Vagina (tissue), 2 donors: ENCODE data around the gene F10. TPM values are rescaled to one million over a fixed set of nuclear protein-coding genes. Genes with fewer than 3 reads are reported as not detected.

Experiments used
- DNase-seq, 2 donors: peaks; one replicate each; pipeline ENCODE4 v3.0.0-alpha.2; 2017; ENCODE audit errors: extremely low spot score in 2 of 2
- H3K27ac ChIP-seq: fragments of 200-600 bp; sonication (generic); one replicate; pipeline ENCODE4 v1.5.1; 2019
- H3K27me3 ChIP-seq: fragments of 200-600 bp; sonication (generic); one replicate; pipeline ENCODE4 v1.5.1; 2019
- H3K36me3 ChIP-seq, 2 donors: fragments of 200-600 bp; sonication (generic); one replicate each; pipeline ENCODE4 v1.5.1; 2017 to 2019
- H3K4me1 ChIP-seq: fragments of 200-600 bp; sonication (generic); one replicate; pipeline ENCODE4 v1.5.1; 2019
- H3K4me3 ChIP-seq, 2 donors: fragments of 200-600 bp; sonication (generic); 1 replicate in 1 of 2; 2 replicates in 1 of 2; pipeline ENCODE4 v1.5.1; 2016 to 2019
- H3K9me3 ChIP-seq: fragments of 200-600 bp; sonication (generic); one replicate; pipeline ENCODE4 v1.5.1; 2019
- CTCF ChIP-seq, 3 experiments: fragments of 450-650 bp in 2 of 3; fragments of 200-600 bp in 1 of 3; sonication (generic) in 1 of 3; IDR thresholded peaks; one replicate each; pipeline ENCODE4 v1.5.1; 2017 to 2019; ENCODE audit warnings: antibody characterized with exemption in 3 of 3, mild to moderate bottlenecking in 2 of 3, moderate library complexity in 2 of 3
- POLR2A ChIP-seq, 2 donors: fragments of 450-650 bp; IDR thresholded peaks; one replicate each; pipeline ENCODE4 v1.6.1; 2017; ENCODE audit warnings: antibody characterized with exemption in 2 of 2, mild to moderate bottlenecking in 2 of 2, moderate library complexity in 2 of 2
- POLR2AphosphoS5 ChIP-seq, 2 donors: sonication (generic); formaldehyde crosslinking; IDR thresholded peaks; one replicate each; pipeline ENCODE4 v1.9.0; 2017; ENCODE audit warnings: antibody characterized with exemption in 2 of 2, mild to moderate bottlenecking in 2 of 2, low read depth in 1 of 2; ENCODE audit not compliant: insufficient read depth in 1 of 2
- intact Hi-C: fragments of 100-400 bp; cut with DNase I; formaldehyde crosslinking; loops from one replicate; pipeline ENCODE4 v1.15.1; 2023
- total RNA-seq: library from RNA; depleted of rRNA; stranded (reverse); fragments of >200 nt; gene quantifications from one replicate; pipeline ENCODE4 v1.2.3, GENCODE V29; 2016

F10 gene
- total RNA-seq, 1 donor from 2014 or later = 16.7 TPM

GRCh38 chr13:113092776-113093579, 29.6 kb upstream of the F10 start:
- intact Hi-C loops = no loop called here
- H3K36me3 ChIP-seq = no peaks in the 10 kb centered on the region
- no peaks in the 10 kb centered on the region for H3K9me3 ChIP-seq
- no peak for TF ChIP-seq POLR2A (IDR thresholded peaks at IDR 0.05)
- TF ChIP-seq POLR2AphosphoS5 (IDR thresholded peaks at IDR 0.05; ENCODE audit: insufficient read depth in 1 of 2, low read depth in 1 of 2) = no peak
- no peak for TF ChIP-seq CTCF (IDR thresholded peaks at IDR 0.05)
- H3K27me3 ChIP-seq = no peaks in the 10 kb centered on the region
- no peak for DNase-seq
- no peak overlapping the region for H3K4me3 ChIP-seq
- no peak overlapping the region for H3K27ac ChIP-seq
- H3K4me1 ChIP-seq = no peaks in the 10 kb centered on the region

- no peaks in the 10 kb centered on the region for H3K36me3 ChIP-seq
- TF ChIP-seq CTCF (IDR thresholded peaks at IDR 0.05) (no peak), POLR2AphosphoS5 (IDR thresholded peaks at IDR 0.05; ENCODE audit: insufficient read depth in 1 of 2, low read depth in 1 of 2) (no peak), POLR2A (IDR thresholded peaks at IDR 0.05) (no peak)
- intact Hi-C loops = no loop called here
- no peak overlapping the region for H3K27ac ChIP-seq
- no peak for DNase-seq
- H3K4me3 ChIP-seq = no peak overlapping the region
- H3K4me1 ChIP-seq = no peaks in the 10 kb centered on the region
- no peaks in the 10 kb centered on the region for H3K9me3 ChIP-seq
- no peaks in the 10 kb centered on the region for H3K27me3 ChIP-seq
These were observed 28.8 kb upstream of the F10 start for GRCh38 chr13:113093580-113094409.

DNA sequence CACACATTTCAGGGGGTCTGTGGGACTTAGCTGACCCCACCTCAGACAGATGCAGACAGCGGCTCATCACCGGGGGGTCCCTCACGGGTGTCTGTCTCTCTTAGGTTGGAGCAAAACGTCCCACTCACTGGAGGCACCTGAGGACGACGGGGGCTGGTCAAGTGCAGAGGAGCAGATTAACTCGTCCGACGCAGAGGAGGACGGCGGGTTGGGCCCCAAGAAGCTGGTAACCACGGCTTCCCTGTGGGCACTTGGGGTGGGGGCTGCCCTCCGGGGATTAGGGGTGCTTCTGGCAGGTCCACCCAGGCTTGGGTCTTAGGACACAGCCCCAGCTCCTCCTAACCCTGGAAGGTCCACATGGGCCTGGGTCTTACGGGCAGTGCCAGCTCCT, 28.2 kb upstream of the F10 start:
- no peaks in the 10 kb centered on the region for H3K4me1 ChIP-seq
- TF ChIP-seq POLR2A (IDR thresholded peaks at IDR 0.05) = no peak
- no peak for TF ChIP-seq POLR2AphosphoS5 (IDR thresholded peaks at IDR 0.05; ENCODE audit: insufficient read depth in 1 of 2, low read depth in 1 of 2)
- no peak for TF ChIP-seq CTCF (IDR thresholded peaks at IDR 0.05)
- no peaks in the 10 kb centered on the region for H3K9me3 ChIP-seq
- DNase-seq = no peak
- no peak overlapping the region for H3K4me3 ChIP-seq
- intact Hi-C loops = no loop called here
- H3K27me3 ChIP-seq = no peaks in the 10 kb centered on the region
- H3K36me3 ChIP-seq = no peaks in the 10 kb centered on the region
- H3K27ac ChIP-seq = no peak overlapping the region

- Histone ChIP-seq H3K9me3 (no peaks in the 10 kb centered on the region), H3K27me3 (no peaks in the 10 kb centered on the region), H3K4me1 (no peaks in the 10 kb centered on the region), H3K36me3 (no peaks in the 10 kb centered on the region), H3K27ac (no peak overlapping the region), H3K4me3 (no peak overlapping the region)
- TF ChIP-seq POLR2AphosphoS5 (IDR thresholded peaks at IDR 0.05; ENCODE audit: insufficient read depth in 1 of 2, low read depth in 1 of 2) (no peak), CTCF (IDR thresholded peaks at IDR 0.05) (no peak), POLR2A (IDR thresholded peaks at IDR 0.05) (no peak)
- DNase-seq = no peak
- intact Hi-C loops = no loop called here
These were observed 27.2 kb upstream of the F10 start for GRCh38 chr13:113095146-113096051.
